ENCODE measurements around the gene HLA-G.
"Not testable (repeated sequence)": the region's sequence is repeated elsewhere in the genome, so short reads cannot be mapped to it uniquely, and the experiment has no call there.

HLA-G gene

DNA sequence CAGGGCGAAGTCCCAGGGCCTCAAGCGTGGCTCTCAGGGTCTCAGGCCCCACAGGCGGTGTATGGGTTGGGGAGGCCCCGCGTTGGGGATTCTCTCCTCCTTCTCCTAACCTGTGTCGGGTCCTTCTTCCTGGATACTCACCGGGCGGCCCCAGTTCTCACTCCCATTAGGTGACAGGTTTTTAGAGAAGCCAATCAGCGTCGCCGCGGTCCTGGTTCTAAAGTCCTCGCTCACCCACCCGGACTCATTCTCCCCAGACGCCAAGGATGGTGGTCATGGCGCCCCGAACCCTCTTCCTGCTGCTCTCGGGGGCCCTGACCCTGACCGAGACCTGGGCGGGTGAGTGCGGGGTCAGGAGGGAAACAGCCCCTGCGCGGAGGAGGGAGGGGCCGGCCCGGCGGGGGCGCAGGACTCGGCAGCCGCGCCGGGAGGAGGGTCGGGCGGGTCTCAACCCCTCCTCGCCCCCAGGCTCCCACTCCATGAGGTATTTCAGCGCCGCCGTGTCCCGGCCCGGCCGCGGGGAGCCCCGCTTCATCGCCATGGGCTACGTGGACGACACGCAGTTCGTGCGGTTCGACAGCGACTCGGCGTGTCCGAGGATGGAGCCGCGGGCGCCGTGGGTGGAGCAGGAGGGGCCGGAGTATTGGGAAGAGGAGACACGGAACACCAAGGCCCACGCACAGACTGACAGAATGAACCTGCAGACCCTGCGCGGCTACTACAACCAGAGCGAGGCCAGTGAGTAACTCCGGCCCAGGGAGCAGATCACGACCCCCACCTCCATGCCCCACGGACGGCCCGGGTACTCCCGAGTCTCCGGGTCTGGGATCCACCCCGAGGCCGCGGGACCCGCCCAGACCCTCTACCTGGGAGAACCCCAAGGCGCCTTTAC lies at the start of gene HLA-G:
TSS of gene HLA-G (plus strand) at position 247 of the 892 bp plus-strand sequence. CDS start at position 267, 20 bp downstream.
- DNase-seq (ENCODE audit: low read depth in 2 of 2): no peak

DNA sequence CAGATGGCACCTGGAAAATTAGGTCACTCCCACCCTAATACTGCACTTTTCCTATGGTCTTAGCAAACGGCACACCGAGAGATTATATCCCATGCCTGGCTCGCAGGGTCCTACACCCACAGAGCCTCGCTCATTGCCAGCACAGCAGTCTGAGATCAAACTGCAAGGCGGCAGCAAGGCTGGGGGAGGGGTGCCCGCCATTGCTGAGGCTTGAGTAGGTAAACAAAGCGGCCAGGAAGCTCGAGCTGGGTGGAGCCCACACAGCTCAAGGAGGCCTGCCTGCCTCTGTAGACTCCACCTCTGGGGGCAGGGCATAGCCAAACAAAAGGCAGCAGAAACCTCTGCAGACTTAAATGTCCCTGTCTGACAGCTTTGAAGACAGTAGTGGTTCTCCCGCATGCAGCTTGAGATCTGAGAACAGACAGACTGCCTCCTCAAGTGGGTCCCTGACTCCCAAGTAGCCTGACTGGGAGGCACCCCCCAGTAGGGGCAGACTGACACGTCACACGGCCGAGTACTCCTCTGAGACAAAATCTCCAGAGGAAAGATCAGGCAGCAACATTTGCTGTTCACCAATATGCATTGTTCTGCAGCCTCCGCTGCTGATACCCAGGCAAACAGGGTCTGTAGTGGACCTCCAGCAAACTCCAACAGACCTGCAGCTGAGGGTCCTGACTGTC lies 47.5 kb upstream of the HLA-G start:
- not testable (repeated sequence) for DNase-seq (ENCODE audit: low read depth in 2 of 2)

- DNase-seq (ENCODE audit: low read depth in 2 of 2): no peak
Observed at GRCh38 chr6:29789176-29789575, 38.4 kb upstream of the HLA-G start.

- DNase-seq (ENCODE audit: low read depth in 2 of 2): no peak
Observed at GRCh38 chr6:29790626-29791025, 37.0 kb upstream of the HLA-G start.

GRCh38 chr6:29791162-29791561 lies 36.5 kb upstream of the HLA-G start:
- DNase-seq (ENCODE audit: low read depth in 2 of 2): no peak

GRCh38 chr6:29791786-29792122 lies 35.9 kb upstream of the HLA-G start:
- no peak for DNase-seq (ENCODE audit: low read depth in 2 of 2)

- DNase-seq (ENCODE audit: low read depth in 2 of 2): peak; percentile 44 to 59
Observed at GRCh38 chr6:29792123-29793035, 35.2 kb upstream of the HLA-G start.

- DNase-seq (ENCODE audit: low read depth in 2 of 2): no peak
Observed at GRCh38 chr6:29793036-29793356, 34.6 kb upstream of the HLA-G start.

DNA sequence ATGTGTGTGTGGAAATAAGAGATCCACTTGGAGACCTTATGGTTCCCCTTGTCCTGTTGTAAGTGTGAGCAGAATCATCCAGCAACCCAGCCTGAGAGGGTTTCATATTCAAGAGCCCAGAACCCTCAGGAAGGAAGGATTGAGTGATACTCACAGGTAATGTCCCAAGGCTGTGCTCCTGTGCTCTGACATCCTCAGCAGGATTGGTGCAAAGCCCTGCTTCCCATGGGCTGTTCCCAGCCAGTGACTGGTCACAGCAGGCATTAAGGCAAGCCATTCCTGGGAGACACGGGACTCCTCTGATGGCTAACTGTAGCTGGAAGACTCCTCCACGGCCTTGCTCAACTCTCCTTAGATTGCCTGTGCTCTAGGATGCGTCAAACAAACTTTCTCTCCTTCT lies 33.8 kb upstream of the HLA-G start:
- DNase-seq (ENCODE audit: low read depth in 2 of 2): no peak

- no peak for DNase-seq (ENCODE audit: low read depth in 2 of 2)
Observed at GRCh38 chr6:29796026-29796425, 31.6 kb upstream of the HLA-G start.

DNA sequence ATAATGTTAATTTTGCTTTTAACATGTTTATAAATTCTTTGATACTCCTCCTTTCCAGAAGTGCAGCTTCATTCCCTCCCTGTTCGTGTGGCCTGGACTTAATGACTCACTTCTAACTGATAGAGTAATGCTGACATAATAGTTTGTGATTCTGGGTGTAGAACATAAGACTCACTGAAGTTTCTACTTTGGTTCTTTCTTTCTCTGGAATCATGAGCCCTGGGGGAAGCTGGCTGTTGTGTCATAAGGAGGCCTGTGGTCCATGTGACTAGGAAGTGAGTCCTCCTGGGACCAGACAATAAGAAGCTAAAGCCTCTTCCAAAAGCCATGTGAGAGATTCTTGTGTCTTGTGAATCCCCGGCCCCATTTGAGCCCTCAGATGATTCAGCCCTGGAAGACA lies 30.5 kb upstream of the HLA-G start:
- no peak for DNase-seq (ENCODE audit: low read depth in 2 of 2)

DNA sequence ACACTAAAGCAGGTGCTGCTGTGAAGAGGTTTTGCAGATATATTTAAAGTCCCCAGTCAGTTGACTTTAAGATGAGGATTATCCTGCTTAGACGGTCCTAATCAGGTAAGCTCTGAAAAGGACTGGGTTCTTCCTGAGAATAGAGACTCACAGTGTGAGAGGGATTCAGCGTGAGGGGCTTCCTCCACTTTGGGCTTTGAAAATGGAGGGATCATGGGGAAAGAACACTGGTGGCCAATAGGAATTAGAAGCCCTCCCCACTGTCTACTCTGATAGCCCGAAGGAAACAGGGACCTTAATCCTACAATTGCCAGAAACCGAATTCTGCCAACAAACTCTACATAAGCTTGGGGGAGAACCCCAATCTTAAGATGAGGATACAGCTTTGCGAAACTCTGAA lies 29.7 kb upstream of the HLA-G start:
- no peak for DNase-seq (ENCODE audit: low read depth in 2 of 2)

GRCh38 chr6:29800254-29800653 lies 27.4 kb upstream of the HLA-G start:
- no peak for DNase-seq (ENCODE audit: low read depth in 2 of 2)

GRCh38 chr6:29806387-29806786 lies 21.2 kb upstream of the HLA-G start:
- DNase-seq (ENCODE audit: low read depth in 2 of 2): no peak

DNA sequence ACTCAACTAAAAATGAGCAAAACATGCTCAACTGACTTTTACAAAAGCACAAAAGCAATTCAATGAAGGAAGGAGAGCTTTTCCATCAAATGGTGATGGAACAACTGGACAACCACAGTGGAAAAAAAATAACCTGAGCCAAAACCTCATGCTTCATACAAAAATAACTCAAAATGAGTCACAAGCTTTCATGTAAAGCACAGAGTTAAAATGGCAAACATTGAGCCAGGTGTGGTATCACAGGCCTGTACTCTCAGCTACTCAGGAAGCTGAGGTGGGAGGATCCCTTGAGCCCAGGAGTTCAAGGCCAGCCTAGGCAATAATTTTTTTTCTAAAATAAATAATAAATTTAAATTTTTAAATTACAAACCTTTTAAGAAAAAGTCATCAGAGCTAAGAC lies 18.4 kb upstream of the HLA-G start:
- DNase-seq (ENCODE audit: low read depth in 2 of 2): no peak

- no peak for DNase-seq (ENCODE audit: low read depth in 2 of 2)
Observed at GRCh38 chr6:29810371-29810770, 17.3 kb upstream of the HLA-G start.

DNA sequence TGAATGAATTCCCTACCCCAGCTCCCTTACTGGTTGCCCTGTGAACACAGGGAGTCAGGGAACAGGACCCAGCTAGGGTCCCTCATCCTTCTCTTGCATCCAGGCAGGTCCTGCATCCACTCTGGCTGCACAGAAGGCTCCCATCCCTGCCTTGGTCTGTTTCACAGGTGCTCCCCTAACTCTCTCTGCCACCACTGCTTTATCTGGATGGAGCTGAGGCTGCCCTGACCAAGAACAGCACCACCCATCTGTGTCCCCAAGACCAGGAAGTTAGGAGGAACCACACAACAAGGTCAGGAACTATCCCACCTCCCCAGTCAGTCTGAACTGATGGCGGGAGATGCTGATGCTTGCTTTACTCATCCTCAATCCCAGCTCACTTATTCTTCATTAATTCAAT lies 16.2 kb upstream of the HLA-G start:
- DNase-seq (ENCODE audit: low read depth in 2 of 2): no peak

- DNase-seq (ENCODE audit: low read depth in 2 of 2): no peak
Observed at GRCh38 chr6:29813066-29813465, 14.6 kb upstream of the HLA-G start.

GRCh38 chr6:29813809-29814208 lies 13.8 kb upstream of the HLA-G start:
- DNase-seq (ENCODE audit: low read depth in 2 of 2): no peak

DNA sequence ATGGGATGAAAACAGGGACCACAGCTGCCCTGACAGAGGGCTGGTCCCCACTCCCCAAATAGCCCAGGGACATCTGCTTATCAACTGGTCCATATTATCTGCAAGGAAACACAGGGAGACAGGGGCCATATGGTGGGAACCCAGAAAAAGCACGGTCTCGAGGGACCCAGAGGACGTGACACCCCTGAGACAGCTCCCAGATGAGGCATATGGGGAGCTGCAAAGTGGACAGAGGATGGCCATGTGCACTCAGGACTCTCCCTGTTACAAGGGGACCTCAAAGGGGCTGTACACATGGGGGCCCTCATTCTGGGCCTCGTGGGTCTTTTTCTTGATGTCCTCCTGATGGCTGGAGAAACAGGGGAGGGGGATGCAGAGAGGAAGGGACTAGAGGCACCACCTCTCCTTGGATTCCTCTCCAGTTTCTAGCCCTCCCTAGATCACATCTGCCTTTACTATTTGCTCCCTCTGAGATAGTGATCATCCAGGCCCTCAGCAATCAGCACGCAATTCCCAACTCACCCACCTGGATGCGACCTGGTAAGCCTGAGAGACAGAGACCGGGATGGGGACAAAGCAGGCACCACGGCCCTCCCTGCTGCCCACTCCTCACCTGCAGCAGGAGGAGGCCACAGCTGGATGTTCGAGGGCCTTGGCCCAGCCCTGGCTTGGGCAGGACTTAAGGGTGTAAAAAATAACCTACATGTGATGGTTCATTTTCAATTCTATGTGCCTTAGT lies 13.1 kb upstream of the HLA-G start:
- DNase-seq (ENCODE audit: low read depth in 2 of 2): no peak

DNA sequence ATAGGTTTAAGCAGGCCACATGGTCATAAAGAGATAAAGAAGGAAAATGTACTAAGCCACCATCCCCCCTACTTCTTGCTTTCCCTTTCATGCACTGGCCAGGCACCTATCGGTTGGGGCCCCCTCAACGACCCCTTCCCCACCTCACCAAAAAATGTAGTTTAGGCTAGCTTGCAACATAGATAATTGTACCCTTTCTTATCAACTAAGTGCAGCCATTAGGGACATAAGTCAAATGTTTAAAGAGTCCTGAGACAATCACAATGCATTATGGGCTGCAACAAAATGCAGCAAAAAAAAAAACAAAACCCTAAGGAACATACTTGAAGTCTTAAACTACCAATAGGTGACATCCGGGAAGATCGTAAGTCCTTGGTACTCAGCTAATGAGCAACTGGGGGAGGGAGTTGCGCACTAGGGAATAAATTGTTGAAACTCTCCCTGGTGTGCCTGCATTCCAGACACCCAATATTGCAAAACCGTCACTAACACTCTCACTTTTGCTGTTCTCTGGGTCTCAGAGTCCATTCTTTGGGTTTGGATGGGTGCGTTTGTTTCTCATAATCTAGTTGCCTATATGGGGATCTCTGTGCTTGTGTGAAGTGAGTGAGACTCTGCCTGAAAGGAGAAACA lies 12.4 kb upstream of the HLA-G start:
- no peak for DNase-seq (ENCODE audit: low read depth in 2 of 2)

Measured in stimulated activated CD4-positive, alpha-beta T cell treated with anti-CD3 and anti-CD28 coated beads, Interleukin-4, amount 100 ng/mL, for 48 hours (primary cell).